Liver (tissue), 9 donors: ENCODE results near the gene ZMAT5. TPM values are rescaled to one million over a fixed set of nuclear protein-coding genes. Genes with fewer than 3 reads are reported as not detected.

Experiments used
- DNase-seq: peaks from one replicate; pipeline ENCODE4 v3.0.0-alpha.2; 2017; ENCODE audit warnings: low spot score
- H3K27ac ChIP-seq, 2 donors: one replicate each; pipeline ENCODE4 v1.7.0; 2013; ENCODE audit warnings: inconsistent platforms in 2 of 2, low read length in 2 of 2, control low read depth in 1 of 2, low read depth in 1 of 2, mild to moderate bottlenecking in 1 of 2
- H3K27me3 ChIP-seq, 4 donors: one replicate each; pipeline versions ENCODE4 v1.6.1 to v1.7.0; 2013; ENCODE audit warnings: low read length in 3 of 4, inconsistent platforms in 1 of 4, mild to moderate bottlenecking in 1 of 4, moderate library complexity in 1 of 4; ENCODE audit not compliant: control insufficient read depth in 4 of 4, insufficient read depth in 4 of 4
- H3K36me3 ChIP-seq, 4 donors: one replicate each; pipeline versions ENCODE4 v1.6.1 to v1.7.0; 2013; ENCODE audit warnings: low read length in 3 of 4, mild to moderate bottlenecking in 3 of 4, low read depth in 1 of 4, moderate library complexity in 1 of 4; ENCODE audit not compliant: control insufficient read depth in 4 of 4, insufficient read depth in 3 of 4
- H3K4me1 ChIP-seq, 4 donors: one replicate each; pipeline versions ENCODE4 v1.6.1 to v1.7.0; 2013; ENCODE audit warnings: low read length in 3 of 4, mild to moderate bottlenecking in 3 of 4, moderate library complexity in 1 of 4; ENCODE audit not compliant: control insufficient read depth in 4 of 4, insufficient read depth in 4 of 4
- H3K4me3 ChIP-seq, 3 donors: one replicate each; pipeline versions ENCODE4 v1.6.1 to v1.7.0; 2013; ENCODE audit warnings: low read length in 3 of 3, control low read depth in 1 of 3, low read depth in 1 of 3, mild to moderate bottlenecking in 1 of 3
- H3K9ac ChIP-seq, 2 donors: one replicate each; pipeline ENCODE4 v1.7.0; 2013; ENCODE audit warnings: low read length in 2 of 2, mild to moderate bottlenecking in 2 of 2, moderate library complexity in 2 of 2, control low read depth in 1 of 2, low read depth in 1 of 2
- H3K9me3 ChIP-seq, 4 donors: one replicate each; pipeline versions ENCODE4 v1.6.1 to v1.7.0; 2013; ENCODE audit warnings: low read length in 3 of 4; ENCODE audit not compliant: control insufficient read depth in 4 of 4
- ATF3 ChIP-seq: IDR thresholded peaks from 2 replicates; pipeline ENCODE4 v1.6.1; 2016; ENCODE audit warnings: antibody characterized with exemption
- CTCF ChIP-seq: fragments of 150-350 bp; IDR thresholded peaks from 2 replicates; pipeline ENCODE4 v1.5.1; 2017; ENCODE audit warnings: improper control_type of control experiment, low read depth, low read length; ENCODE audit not compliant: missing input control
- EGR1 ChIP-seq, 2 donors: IDR thresholded peaks; 2 replicates each; pipeline ENCODE4 v1.6.1; 2016 to 2018; ENCODE audit warnings: antibody characterized with exemption in 2 of 2, low read depth in 2 of 2
- FOXA1 ChIP-seq: IDR thresholded peaks from 2 replicates; pipeline ENCODE4 v1.6.1; 2016; ENCODE audit warnings: antibody characterized with exemption
- FOXA2 ChIP-seq: IDR thresholded peaks from 2 replicates; pipeline ENCODE4 v1.6.1; 2016; ENCODE audit warnings: antibody characterized with exemption
- GABPA ChIP-seq, 2 donors: IDR thresholded peaks in 1 of 2; conservative IDR thresholded peaks in 1 of 2; 2 replicates each; pipeline ENCODE4 v1.6.1; 2016; ENCODE audit warnings: antibody characterized with exemption in 2 of 2, mild to moderate bottlenecking in 1 of 2, moderate library complexity in 1 of 2
- HNF4A ChIP-seq, 2 donors: conservative IDR thresholded peaks; 2 replicates each; pipeline ENCODE4 v1.6.1; 2016; ENCODE audit warnings: antibody characterized with exemption in 2 of 2, mild to moderate bottlenecking in 2 of 2
- HNF4G ChIP-seq: IDR thresholded peaks from 2 replicates; pipeline ENCODE4 v1.6.1; 2016; ENCODE audit warnings: antibody characterized with exemption
- JUND ChIP-seq, 2 donors: IDR thresholded peaks; 2 replicates each; pipeline ENCODE4 v1.6.1; 2016; ENCODE audit warnings: antibody characterized with exemption in 2 of 2
- MAX ChIP-seq: IDR thresholded peaks from 2 replicates; pipeline ENCODE4 v1.6.1; 2016; ENCODE audit warnings: antibody characterized with exemption
- NR2F2 ChIP-seq: IDR thresholded peaks from 2 replicates; pipeline ENCODE4 v1.6.1; 2016; ENCODE audit warnings: antibody characterized with exemption
- RAD21 ChIP-seq, 2 donors: IDR thresholded peaks; 2 replicates each; pipeline ENCODE4 v1.6.1; 2016; ENCODE audit warnings: antibody characterized with exemption in 2 of 2, mild to moderate bottlenecking in 2 of 2
- REST ChIP-seq: IDR thresholded peaks from 2 replicates; pipeline ENCODE4 v1.6.1; 2016; ENCODE audit warnings: antibody characterized with exemption, mild to moderate bottlenecking
- RXRA ChIP-seq, 2 donors: IDR thresholded peaks; 2 replicates each; pipeline ENCODE4 v1.6.1; 2017 to 2018; ENCODE audit warnings: antibody characterized with exemption in 2 of 2, mild to moderate bottlenecking in 1 of 2
- SP1 ChIP-seq: IDR thresholded peaks from 2 replicates; pipeline ENCODE4 v1.6.1; 2018; ENCODE audit warnings: antibody characterized with exemption, mild to moderate bottlenecking
- TAF1 ChIP-seq: conservative IDR thresholded peaks from 2 replicates; pipeline ENCODE4 v1.6.1; 2016; ENCODE audit warnings: antibody characterized with exemption, mild to moderate bottlenecking
- YY1 ChIP-seq: IDR thresholded peaks from 2 replicates; pipeline ENCODE4 v1.6.1; 2016; ENCODE audit warnings: antibody characterized with exemption, mild to moderate bottlenecking
- ZBTB33 ChIP-seq: IDR thresholded peaks from 2 replicates; pipeline ENCODE4 v1.6.1; 2016; ENCODE audit warnings: antibody characterized with exemption
- WGBS: extraction: QIAGEN DNeasy Blood & Tissue Kit; methylation state at CpG from one replicate; pipeline ENCODE4 v1.1.7; 2013; 5-methylcytosine and 5-hydroxymethylcytosine counted together
- polyA plus RNA-seq, 2 donors: library from polyadenylated mRNA; stranded (reverse) in 1 of 2; unstranded in 1 of 2; fragments of 200-250 nt in 1 of 2; fragments of >200 nt in 1 of 2; fragmentation: Nextera tagmentation in 1 of 2; extraction: Ambion mirVana in 1 of 2; gene quantifications; one replicate each; pipeline versions ENCODE4 v1.2.1 to v1.2.3, GENCODE V29; 2013 to 2015
- total RNA-seq, 2 donors: library from RNA; depleted of rRNA; stranded (reverse); fragments of >200 nt; gene quantifications; one replicate each; pipeline ENCODE4 v1.2.3, GENCODE V29; 2014
- donor health status: healthy.
- donor health status: healthy.
- donor health status: healthy.
- donor health status: healthy.
- donor health status: healthy.

ZMAT5 gene
- total RNA-seq: 10 to 100 TPM in 1 of 2 donors, 1 to 10 TPM in 1; 9.2 to 12.1 TPM
- 10 to 100 TPM; 14.9 to 18.8 TPM for polyA plus RNA-seq

GRCh38 chr22:29766632-29767170 lies at the start of gene ZMAT5:
Gene ZMAT5, minus strand, starts transcription at chr22:29767007. Its CDS starts 18,463 bp downstream, at chr22:29748544.
- Histone ChIP-seq H3K9me3 (no peaks in the 10 kb centered on the region), H3K4me3 (peak within 1 kb of the TSS; percentile 68 to 97 (median 85)), H3K27me3 (no peaks in the 10 kb centered on the region), H3K36me3 (peaks cover 0 to 16% (median 11%) of the 10 kb centered on the region in 4 donors), H3K27ac (peak within 1 kb of the TSS; percentile 83 to 84), H3K4me1 (peaks cover 5 to 25% (median 19%) of the 10 kb centered on the region in 4 donors), H3K9ac (peak within 1 kb of the TSS; percentile 85 to 88)
- WGBS: under 1% methylated on average over 32 of the region's 32 CpGs
- peak; percentile 91 for DNase-seq
- TF ChIP-seq NR2F2 (peak; percentile 30), RAD21 (IDR thresholded peaks at IDR 0.05) (peak; percentile 52 to 55), REST (peak; percentile 82), GABPA (IDR thresholded peaks at IDR 0.05 in 1 of 2, conservative IDR thresholded peaks at IDR 0.05 in 1 of 2) (peak in 1 of 2 donors; percentile 58), RXRA (IDR thresholded peaks at IDR 0.05) (peak; percentile 32 to 61), FOXA2 (no peak), FOXA1 (no peak), EGR1 (IDR thresholded peaks at IDR 0.05; ENCODE audit: low read depth in 2 of 2) (no peak), MAX (no peak), HNF4A (conservative IDR thresholded peaks at IDR 0.05) (peak; percentile 3 to 10), CTCF (no peak), YY1 (no peak), TAF1 (peak; percentile 84), SP1 (peak; percentile 58), ZBTB33 (peak; percentile 93), HNF4G (peak; percentile 2)

GRCh38 chr22:29816539-29816938 lies 49.7 kb upstream of the ZMAT5 start:
- peaks cover 20 to 82% (median 78%) of the 10 kb centered on the region in 4 donors for H3K4me1 ChIP-seq
- H3K36me3 ChIP-seq: peaks cover 0 to 16% (median 10%) of the 10 kb centered on the region in 4 donors

More at GRCh38 chr22:29816539-29816938, 49.7 kb upstream of the ZMAT5 start:
- TF ChIP-seq JUND (IDR thresholded peaks at IDR 0.05): no peak
- TF ChIP-seq GABPA (IDR thresholded peaks at IDR 0.05 in 1 of 2, conservative IDR thresholded peaks at IDR 0.05 in 1 of 2): no peak
- no peak for TF ChIP-seq ATF3
- no peak for TF ChIP-seq HNF4G
- TF ChIP-seq RAD21 (IDR thresholded peaks at IDR 0.05): no peak
- no peak for DNase-seq
- no peak overlapping the region for H3K9ac ChIP-seq
- no peaks in the 10 kb centered on the region for H3K27me3 ChIP-seq
- no peak overlapping the region for H3K4me3 ChIP-seq
- no peak overlapping the region for H3K27ac ChIP-seq
- WGBS: 79% methylated on average over 6 of the region's 6 CpGs
- no peaks in the 10 kb centered on the region for H3K9me3 ChIP-seq
